22Rv1 (cell line): Measurements from ENCODE around the gene KCNH6.
A peak's percentile ranks its signal among the peaks of the same experiment; 100 is the strongest.

Source experiments
- H3K27ac ChIP-seq: fragments of 450-650 bp; 2 replicates; pipeline ENCODE4 v1.5.1; 2017
- ZFX ChIP-seq: fragments of 450-650 bp; IDR thresholded peaks from 2 replicates; pipeline ENCODE4 v1.6.1; 2017; ENCODE audit warnings: antibody characterized with exemption, borderline replicate concordance
- TF ChIP-seq, protein P1 (sequence below): fragments of 450-650 bp; IDR thresholded peaks from 2 replicates; pipeline ENCODE4 v1.5.1; 2017; ENCODE audit warnings: mild to moderate bottlenecking

Gene KCNH6

DNA sequence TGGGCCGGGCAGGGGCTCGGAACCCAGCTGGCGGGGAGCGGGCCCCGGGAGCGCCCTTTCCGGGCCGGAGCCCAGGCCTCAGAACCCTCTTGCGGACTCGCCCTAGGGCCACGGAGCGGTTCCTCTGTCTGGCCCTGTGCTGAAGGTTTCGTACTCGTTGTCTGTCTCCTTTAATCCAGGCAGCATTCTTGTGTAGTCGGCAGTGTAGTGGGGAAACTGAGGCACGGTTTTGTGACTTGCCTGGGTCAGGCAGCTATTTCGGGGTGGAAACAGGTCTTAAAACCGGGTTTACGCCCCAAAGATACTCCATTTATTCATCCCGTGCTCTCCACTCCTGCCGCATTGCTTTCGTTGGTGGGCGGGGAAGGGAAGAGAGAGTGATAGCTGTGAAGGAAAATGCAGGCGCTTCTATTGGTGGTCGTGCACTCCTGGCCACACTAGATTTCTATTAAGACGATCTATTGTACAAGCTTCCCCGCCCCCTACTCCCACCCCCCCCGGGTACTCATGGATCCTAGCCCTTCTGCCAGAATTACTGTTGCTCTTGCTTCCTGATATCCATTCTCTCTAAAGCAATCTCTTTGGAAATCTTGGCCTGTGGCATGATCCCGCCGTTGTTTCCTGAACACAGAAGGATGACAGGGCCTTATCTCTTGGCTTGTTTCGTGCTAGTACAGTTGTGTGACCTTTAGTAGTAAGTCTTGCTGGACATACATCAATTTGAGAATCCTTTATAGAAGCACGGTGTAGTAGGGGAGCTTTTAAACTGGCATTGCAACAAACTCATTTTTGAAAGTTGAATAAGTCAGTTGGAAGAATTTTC is 27.9 kb downstream of the KCNH6 start:
- H3K27ac ChIP-seq, result peak overlapping the region; percentile 81
- TF ChIP-seq ZFX, result no peak
- TF ChIP-seq, protein P1, sequence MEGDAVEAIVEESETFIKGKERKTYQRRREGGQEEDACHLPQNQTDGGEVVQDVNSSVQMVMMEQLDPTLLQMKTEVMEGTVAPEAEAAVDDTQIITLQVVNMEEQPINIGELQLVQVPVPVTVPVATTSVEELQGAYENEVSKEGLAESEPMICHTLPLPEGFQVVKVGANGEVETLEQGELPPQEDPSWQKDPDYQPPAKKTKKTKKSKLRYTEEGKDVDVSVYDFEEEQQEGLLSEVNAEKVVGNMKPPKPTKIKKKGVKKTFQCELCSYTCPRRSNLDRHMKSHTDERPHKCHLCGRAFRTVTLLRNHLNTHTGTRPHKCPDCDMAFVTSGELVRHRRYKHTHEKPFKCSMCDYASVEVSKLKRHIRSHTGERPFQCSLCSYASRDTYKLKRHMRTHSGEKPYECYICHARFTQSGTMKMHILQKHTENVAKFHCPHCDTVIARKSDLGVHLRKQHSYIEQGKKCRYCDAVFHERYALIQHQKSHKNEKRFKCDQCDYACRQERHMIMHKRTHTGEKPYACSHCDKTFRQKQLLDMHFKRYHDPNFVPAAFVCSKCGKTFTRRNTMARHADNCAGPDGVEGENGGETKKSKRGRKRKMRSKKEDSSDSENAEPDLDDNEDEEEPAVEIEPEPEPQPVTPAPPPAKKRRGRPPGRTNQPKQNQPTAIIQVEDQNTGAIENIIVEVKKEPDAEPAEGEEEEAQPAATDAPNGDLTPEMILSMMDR, result no peak

DNA sequence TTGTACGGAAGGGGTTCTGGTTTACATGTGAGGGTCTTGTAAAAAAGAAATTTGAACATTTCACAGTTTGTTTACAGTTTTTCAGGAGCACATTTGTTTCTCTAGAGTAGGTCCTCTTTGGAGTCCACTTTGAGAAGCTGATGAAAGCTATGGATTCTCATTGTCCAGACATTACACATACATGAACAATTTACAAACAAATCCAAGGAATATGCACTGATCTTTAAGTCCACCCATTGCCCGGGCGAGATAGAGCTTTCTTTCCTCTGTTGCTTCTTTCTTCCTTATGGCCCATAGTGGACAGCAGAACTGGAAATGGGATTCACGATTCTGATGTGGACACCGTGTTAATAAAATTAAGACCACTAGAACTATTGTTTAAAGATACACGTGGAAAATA is 29.1 kb downstream of the KCNH6 start:
- no peak overlapping the region for H3K27ac ChIP-seq
- no peak for TF ChIP-seq ZFX
- TF ChIP-seq, protein P1, result no peak

DNA sequence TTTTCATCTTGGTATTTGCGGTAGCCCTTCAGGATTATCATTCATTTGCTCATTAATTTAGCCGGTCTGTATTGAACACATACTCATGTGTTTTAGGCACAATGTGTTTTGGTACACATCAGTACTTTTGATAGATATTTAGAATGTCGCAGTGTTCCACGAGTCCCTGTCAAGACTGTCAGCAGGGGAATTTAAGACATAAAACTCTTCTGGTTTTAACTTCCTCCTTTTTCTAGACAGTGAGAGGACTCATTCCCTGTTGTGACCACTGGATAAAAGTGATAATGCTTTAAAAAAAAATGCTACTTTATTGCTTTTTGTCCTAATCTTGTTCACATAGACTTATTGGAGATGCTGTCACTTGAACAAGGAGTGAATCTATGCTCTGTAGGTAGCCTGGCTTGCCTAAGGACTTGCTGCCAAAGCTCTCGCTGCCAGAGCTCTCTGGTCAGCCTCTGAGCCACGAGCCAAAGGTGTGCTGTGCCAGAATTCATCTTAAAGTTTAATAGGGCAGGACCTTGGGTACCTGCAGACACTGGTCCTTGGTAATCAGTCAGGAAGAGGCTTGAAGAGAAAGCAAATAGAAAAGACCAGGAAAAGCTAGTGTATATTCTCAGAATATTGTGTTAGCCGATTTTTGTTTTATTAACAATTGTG is 32.5 kb downstream of the KCNH6 start:
- H3K27ac ChIP-seq, result no peak overlapping the region
- TF ChIP-seq, protein P1, result no peak
- TF ChIP-seq ZFX, result no peak

DNA sequence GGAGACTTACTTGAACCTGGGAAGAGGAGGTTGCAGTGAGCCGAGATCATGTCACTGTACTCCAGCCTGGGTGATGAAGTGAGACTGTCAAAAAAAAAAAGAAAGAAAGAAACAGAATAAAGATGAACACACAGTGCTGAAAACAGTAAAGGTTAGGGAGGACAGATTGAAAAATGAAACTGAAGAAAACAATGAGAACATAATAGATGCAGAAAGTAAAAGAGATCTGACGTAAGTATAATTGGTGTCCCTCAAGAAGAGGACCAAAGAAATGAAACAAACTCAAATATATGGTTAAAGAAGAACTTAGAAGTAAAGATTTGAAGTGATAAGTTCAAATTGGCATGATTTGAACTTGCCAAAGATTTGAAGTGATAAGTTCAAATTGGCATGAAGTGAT is 34.3 kb downstream of the KCNH6 start:
- TF ChIP-seq, protein P1, result no peak
- TF ChIP-seq ZFX, result no peak
- no peak overlapping the region for H3K27ac ChIP-seq

DNA sequence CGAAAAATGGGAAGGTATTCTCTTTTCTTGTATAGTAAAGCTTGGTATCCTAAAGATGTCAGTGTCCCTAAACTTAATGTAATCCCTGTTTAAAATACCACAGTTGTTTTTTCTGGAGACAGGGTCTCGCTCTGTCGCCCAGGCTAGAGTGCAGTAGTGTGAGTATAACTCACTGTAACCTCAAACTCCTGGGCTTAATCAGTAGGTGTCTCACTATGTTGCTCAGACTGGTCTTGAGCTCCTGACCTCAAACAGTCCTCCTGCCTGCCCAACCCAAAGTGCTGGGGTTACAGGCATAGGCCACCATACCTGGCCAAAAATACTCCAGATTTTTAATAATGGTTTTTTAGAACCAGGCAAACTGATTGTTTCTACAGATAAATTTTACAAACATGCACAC is 35.3 kb downstream of the KCNH6 start:
- TF ChIP-seq, protein P1, result no peak
- no peak for TF ChIP-seq ZFX
- no peak overlapping the region for H3K27ac ChIP-seq

DNA sequence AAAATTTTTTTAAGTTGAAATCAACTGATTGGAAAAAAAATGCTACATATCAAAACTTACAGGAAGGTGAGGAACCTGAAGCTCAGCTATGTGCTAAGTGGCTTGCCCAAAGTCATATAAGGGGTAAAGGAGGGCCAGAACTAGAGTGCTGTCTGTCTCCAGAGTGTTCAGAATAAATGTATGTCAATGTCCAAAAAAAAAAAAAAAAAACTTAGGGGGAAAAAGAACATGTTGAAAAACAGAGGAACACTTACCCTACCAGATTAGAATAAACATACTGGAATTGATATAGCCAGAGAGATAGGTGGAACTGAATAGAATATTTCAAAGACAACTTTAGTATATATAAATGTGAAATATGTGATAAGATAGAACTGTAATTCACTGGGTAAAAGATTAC is 38.7 kb downstream of the KCNH6 start:
- TF ChIP-seq, protein P1, result no peak
- no peak for TF ChIP-seq ZFX
- no peak overlapping the region for H3K27ac ChIP-seq

DNA sequence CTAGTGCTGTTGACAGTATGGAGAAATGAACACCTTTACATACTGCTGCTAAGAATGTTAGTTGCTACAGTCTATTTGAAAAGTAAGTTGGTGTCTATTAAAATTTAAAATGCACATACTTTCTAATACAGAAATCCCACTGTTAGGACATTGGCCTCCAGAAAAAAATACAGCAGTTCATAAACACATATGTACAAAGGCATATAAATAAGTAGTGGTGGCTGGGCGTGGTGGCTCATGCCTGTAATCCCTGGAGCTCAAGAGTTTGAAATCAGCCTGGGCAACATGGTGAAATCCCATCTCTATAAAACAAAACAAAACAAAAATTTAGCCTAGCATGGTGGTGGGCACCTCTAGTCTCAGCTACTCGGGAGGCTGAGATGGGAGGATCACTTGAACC is 40.2 kb downstream of the KCNH6 start:
- TF ChIP-seq ZFX, result no peak
- TF ChIP-seq, protein P1, result no peak
- H3K27ac ChIP-seq, result no peak overlapping the region
